ENCODE data around the gene SLA2.

GRCh38 chr20:36646678-36647077, 682 bp upstream of the SLA2 start:
- TF ChIP-seq, protein P1, sequence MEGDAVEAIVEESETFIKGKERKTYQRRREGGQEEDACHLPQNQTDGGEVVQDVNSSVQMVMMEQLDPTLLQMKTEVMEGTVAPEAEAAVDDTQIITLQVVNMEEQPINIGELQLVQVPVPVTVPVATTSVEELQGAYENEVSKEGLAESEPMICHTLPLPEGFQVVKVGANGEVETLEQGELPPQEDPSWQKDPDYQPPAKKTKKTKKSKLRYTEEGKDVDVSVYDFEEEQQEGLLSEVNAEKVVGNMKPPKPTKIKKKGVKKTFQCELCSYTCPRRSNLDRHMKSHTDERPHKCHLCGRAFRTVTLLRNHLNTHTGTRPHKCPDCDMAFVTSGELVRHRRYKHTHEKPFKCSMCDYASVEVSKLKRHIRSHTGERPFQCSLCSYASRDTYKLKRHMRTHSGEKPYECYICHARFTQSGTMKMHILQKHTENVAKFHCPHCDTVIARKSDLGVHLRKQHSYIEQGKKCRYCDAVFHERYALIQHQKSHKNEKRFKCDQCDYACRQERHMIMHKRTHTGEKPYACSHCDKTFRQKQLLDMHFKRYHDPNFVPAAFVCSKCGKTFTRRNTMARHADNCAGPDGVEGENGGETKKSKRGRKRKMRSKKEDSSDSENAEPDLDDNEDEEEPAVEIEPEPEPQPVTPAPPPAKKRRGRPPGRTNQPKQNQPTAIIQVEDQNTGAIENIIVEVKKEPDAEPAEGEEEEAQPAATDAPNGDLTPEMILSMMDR (IDR thresholded peaks at IDR 0.05): no peak
- no peak for TF ChIP-seq POLR2A (IDR thresholded peaks at IDR 0.05)
